H9 (cell line): ENCODE measurements around the gene SLIT1. TPM values are rescaled to one million over a fixed set of nuclear protein-coding genes. Genes with fewer than 3 reads are reported as not detected.

Source experiments
- DNase-seq: peaks from one replicate; pipeline ENCODE4 v3.0.0-alpha.2; 2017
- H2AFZ ChIP-seq: one replicate; pipeline ENCODE4 v1.6.1; 2013; ENCODE audit warnings: mild to moderate bottlenecking, low read length, control low read depth, moderate library complexity
- H2AK5ac ChIP-seq: 2 replicates; pipeline ENCODE4 v1.6.1; 2013; ENCODE audit warnings: low read length, control low read depth, mixed read lengths; ENCODE audit not compliant: insufficient read length
- H2BK120ac ChIP-seq: one replicate; pipeline ENCODE4 v1.6.1; 2013; ENCODE audit warnings: low read depth, mild to moderate bottlenecking, low read length, control low read depth, inconsistent platforms; ENCODE audit not compliant: poor library complexity, severe bottlenecking
- H2BK12ac ChIP-seq: 2 replicates; pipeline ENCODE4 v1.6.1; 2013; ENCODE audit warnings: low read length, control low read depth, mixed read lengths, low read depth; ENCODE audit not compliant: insufficient read length
- H2BK15ac ChIP-seq: 2 replicates; pipeline ENCODE4 v1.6.1; 2013; ENCODE audit warnings: low read depth, low read length, control low read depth
- H2BK20ac ChIP-seq: one replicate; pipeline ENCODE4 v1.6.1; 2013; ENCODE audit warnings: low read depth, mild to moderate bottlenecking, low read length, control low read depth, inconsistent platforms; ENCODE audit not compliant: poor library complexity, severe bottlenecking
- H2BK5ac ChIP-seq: 2 replicates; pipeline ENCODE4 v1.6.1; 2013; ENCODE audit warnings: low read length, control low read depth, mixed read lengths; ENCODE audit not compliant: insufficient read length
- H3K14ac ChIP-seq: 2 replicates; pipeline ENCODE4 v1.6.1; 2013; ENCODE audit warnings: low read length, control low read depth; ENCODE audit not compliant: insufficient read depth
- H3K18ac ChIP-seq: 2 replicates; pipeline ENCODE4 v1.6.1; 2013; ENCODE audit warnings: low read depth, mild to moderate bottlenecking, mixed read lengths, low read length, control low read depth; ENCODE audit not compliant: insufficient read length
- H3K23ac ChIP-seq: 2 replicates; pipeline ENCODE4 v1.6.1; 2013; ENCODE audit warnings: low read length, control low read depth, mixed read lengths, low read depth; ENCODE audit not compliant: insufficient read length
- H3K23me2 ChIP-seq: 2 replicates; pipeline ENCODE4 v1.6.1; 2013; ENCODE audit warnings: low read depth, mild to moderate bottlenecking, mixed read lengths, low read length, control low read depth; ENCODE audit not compliant: insufficient read length, poor library complexity, severe bottlenecking
- H3K27ac ChIP-seq: 2 replicates; pipeline ENCODE4 v1.5.1; 2013; ENCODE audit warnings: low read length, control low read depth, mixed read lengths, low read depth; ENCODE audit not compliant: insufficient read length
- H3K27me3 ChIP-seq: 2 replicates; pipeline ENCODE4 v1.6.1; 2013; ENCODE audit warnings: low read length, control low read depth, inconsistent platforms; ENCODE audit not compliant: insufficient read depth
- H3K4ac ChIP-seq: 2 replicates; pipeline ENCODE4 v1.6.1; 2013; ENCODE audit warnings: low read depth, mild to moderate bottlenecking, control low read depth, inconsistent platforms, low read length, moderate library complexity
- H3K4me1 ChIP-seq: 2 replicates; pipeline ENCODE4 v1.6.1; 2013; ENCODE audit warnings: low read length, control low read depth, inconsistent platforms; ENCODE audit not compliant: insufficient read depth
- H3K4me2 ChIP-seq: 2 replicates; pipeline ENCODE4 v1.6.1; 2013; ENCODE audit warnings: low read length, control low read depth, mixed read lengths; ENCODE audit not compliant: insufficient read length, insufficient read depth
- H3K56ac ChIP-seq: 2 replicates; pipeline ENCODE4 v1.6.1; 2013; ENCODE audit warnings: low read depth, mild to moderate bottlenecking, mixed read lengths, low read length, control low read depth; ENCODE audit not compliant: insufficient read length
- H3K79me1 ChIP-seq: 2 replicates; pipeline ENCODE4 v1.6.1; 2013; ENCODE audit warnings: low read depth, mild to moderate bottlenecking, moderate library complexity, low read length, control low read depth, inconsistent platforms; ENCODE audit not compliant: insufficient read depth, poor library complexity, severe bottlenecking
- H3K79me2 ChIP-seq: 2 replicates; pipeline ENCODE4 v1.6.1; 2013; ENCODE audit warnings: low read length, control low read depth, inconsistent platforms; ENCODE audit not compliant: insufficient read depth
- H3K9ac ChIP-seq: 2 replicates; pipeline ENCODE4 v1.6.1; 2013; ENCODE audit warnings: low read length, control low read depth, mixed read lengths; ENCODE audit not compliant: insufficient read length; ENCODE audit errors: extremely low read depth
- H3K9me3 ChIP-seq: one replicate; pipeline ENCODE4 v1.6.1; 2013; ENCODE audit warnings: low read depth, low read length, inconsistent platforms; ENCODE audit not compliant: control insufficient read depth
- H3T11ph ChIP-seq: one replicate; pipeline ENCODE4 v1.6.1; 2013; ENCODE audit warnings: mild to moderate bottlenecking, low read length, control low read depth, inconsistent platforms
- H4K20me1 ChIP-seq: one replicate; pipeline ENCODE4 v1.6.1; 2013; ENCODE audit not compliant: control insufficient read depth, insufficient read length, insufficient read depth
- H4K5ac ChIP-seq: 2 replicates; pipeline ENCODE4 v1.6.1; 2013; ENCODE audit warnings: low read depth, mild to moderate bottlenecking, mixed read lengths, low read length, control low read depth; ENCODE audit not compliant: insufficient read length
- H4K8ac ChIP-seq: replicated peaks from 2 replicates; pipeline ENCODE4 v1.6.1; 2013; ENCODE audit warnings: low read length, control low read depth, mixed read lengths, low read depth; ENCODE audit not compliant: insufficient read length
- H4K91ac ChIP-seq: 2 replicates; pipeline ENCODE4 v1.6.1; 2013; ENCODE audit warnings: low read depth, mild to moderate bottlenecking, moderate library complexity, mixed read lengths, low read length, control low read depth; ENCODE audit not compliant: insufficient read length
- H3K27ac Mint-ChIP-seq, 3 experiments: 2 replicates in 2 of 3; 3 replicates in 1 of 3; pipeline ENCODE4 v1.8.0; 2020 to 2021; ENCODE audit warnings: mixed read lengths in 3 of 3, mild to moderate bottlenecking in 1 of 3, moderate library complexity in 1 of 3
- H3K27me3 Mint-ChIP-seq: 2 replicates; pipeline ENCODE4 v1.8.0; 2021; ENCODE audit warnings: low read depth, mild to moderate bottlenecking, moderate library complexity, mixed read lengths
- H3K36me3 Mint-ChIP-seq, 3 experiments: 2 replicates in 2 of 3; 3 replicates in 1 of 3; pipeline ENCODE4 v1.8.0; 2020 to 2021; ENCODE audit warnings: low read depth in 3 of 3, mixed read lengths in 3 of 3; ENCODE audit not compliant: insufficient read depth in 1 of 3
- H3K4me1 Mint-ChIP-seq, 2 experiments: 2 replicates each; pipeline ENCODE4 v1.8.0; 2020; ENCODE audit warnings: mixed read lengths in 2 of 2
- H3K4me3 Mint-ChIP-seq, 2 experiments: 2 replicates in 1 of 2; 3 replicates in 1 of 2; pipeline ENCODE4 v1.8.0; 2020 to 2021; ENCODE audit warnings: mild to moderate bottlenecking in 2 of 2, mixed read lengths in 2 of 2, moderate library complexity in 1 of 2
- H3K9me3 Mint-ChIP-seq, 2 experiments: 2 replicates in 1 of 2; 3 replicates in 1 of 2; pipeline ENCODE4 v1.8.0; 2020; ENCODE audit warnings: mild to moderate bottlenecking in 2 of 2, mixed read lengths in 2 of 2, moderate library complexity in 1 of 2
- WGBS: extraction: QIAGEN DNeasy Blood & Tissue Kit; methylation state at CpG from one replicate; pipeline ENCODE4 v1.1.7; 2013; ENCODE audit warnings: missing lambda C conversion rate, low lambda C conversion rate, mixed read lengths; ENCODE audit not compliant: insufficient read length; ENCODE audit errors: extremely low coverage; 5-methylcytosine and 5-hydroxymethylcytosine counted together
- total RNA-seq: library from RNA; stranded (reverse); gene quantifications from 2 replicates; pipeline ENCODE4 v1.2.1, GENCODE V29; 2021
- TF ChIP-seq, protein P1 (sequence below): fragments of 200-600 bp; sonication (generic); conservative IDR thresholded peaks from 3 replicates; pipeline ENCODE4 v1.8.0; 2021; ENCODE audit warnings: antibody characterized with exemption, mild to moderate bottlenecking

The SLIT1 gene
- total RNA-seq, 1 experiment from 2014 or later, result 0.57 TPM

GRCh38 chr10:97149079-97149531 lies 36.7 kb downstream of the SLIT1 start:
- TF ChIP-seq, protein P1, sequence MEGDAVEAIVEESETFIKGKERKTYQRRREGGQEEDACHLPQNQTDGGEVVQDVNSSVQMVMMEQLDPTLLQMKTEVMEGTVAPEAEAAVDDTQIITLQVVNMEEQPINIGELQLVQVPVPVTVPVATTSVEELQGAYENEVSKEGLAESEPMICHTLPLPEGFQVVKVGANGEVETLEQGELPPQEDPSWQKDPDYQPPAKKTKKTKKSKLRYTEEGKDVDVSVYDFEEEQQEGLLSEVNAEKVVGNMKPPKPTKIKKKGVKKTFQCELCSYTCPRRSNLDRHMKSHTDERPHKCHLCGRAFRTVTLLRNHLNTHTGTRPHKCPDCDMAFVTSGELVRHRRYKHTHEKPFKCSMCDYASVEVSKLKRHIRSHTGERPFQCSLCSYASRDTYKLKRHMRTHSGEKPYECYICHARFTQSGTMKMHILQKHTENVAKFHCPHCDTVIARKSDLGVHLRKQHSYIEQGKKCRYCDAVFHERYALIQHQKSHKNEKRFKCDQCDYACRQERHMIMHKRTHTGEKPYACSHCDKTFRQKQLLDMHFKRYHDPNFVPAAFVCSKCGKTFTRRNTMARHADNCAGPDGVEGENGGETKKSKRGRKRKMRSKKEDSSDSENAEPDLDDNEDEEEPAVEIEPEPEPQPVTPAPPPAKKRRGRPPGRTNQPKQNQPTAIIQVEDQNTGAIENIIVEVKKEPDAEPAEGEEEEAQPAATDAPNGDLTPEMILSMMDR, result no peak
- Histone ChIP-seq H3K27ac (no peak overlapping the region), H2BK20ac (no peak overlapping the region), H3K27me3 (no peaks in the 10 kb centered on the region), H3T11ph (no peak overlapping the region), H3K4ac (no peak overlapping the region), H4K8ac (no peak overlapping the region), H3K56ac (no peak overlapping the region), H3K23ac (no peak overlapping the region), H4K20me1 (no peaks in the 10 kb centered on the region), H3K18ac (no peak overlapping the region), H2AFZ (no peak overlapping the region), H3K23me2 (no peaks in the 10 kb centered on the region), H2BK5ac (no peak overlapping the region), H2BK15ac (no peak overlapping the region), H3K79me1 (no peaks in the 10 kb centered on the region), H3K79me2 (no peaks in the 10 kb centered on the region), H3K14ac (no peak overlapping the region), H3K4me2 (no peak overlapping the region), H2BK120ac (no peak overlapping the region), H3K4me1 (no peaks in the 10 kb centered on the region; the same call in 1 of the 2 replicates), H4K5ac (no peak overlapping the region), H4K91ac (no peak overlapping the region), H2AK5ac (no peak overlapping the region), H2BK12ac (no peak overlapping the region), H3K9ac (no peak overlapping the region), H3K9me3 (no peaks in the 10 kb centered on the region)
- Mint-ChIP-seq H3K27ac (no peak overlapping the region; a peak in 1 of 7 replicates), H3K4me3 (no peak overlapping the region), H3K27me3 (no peaks in the 10 kb centered on the region; the same call in none of the 2 replicates), H3K9me3 (no peaks in the 10 kb centered on the region), H3K4me1 (peaks cover 16 to 17% of the 10 kb centered on the region in 2 experiments), H3K36me3 (no peaks in the 10 kb centered on the region)
- no CpG with 5 or more reads among the region's 16 CpGs for WGBS
- no peak for DNase-seq
